Mucosa of rectum (tissue), 2 donors: Measurements from ENCODE around the gene SGMS2.

Experiments used
- H3K27ac ChIP-seq, 2 donors: one replicate each; pipeline ENCODE4 v1.7.0; 2013; ENCODE audit warnings: inconsistent platforms in 2 of 2, low read depth in 2 of 2, low read length in 2 of 2
- H3K27me3 ChIP-seq, 2 donors: one replicate each; pipeline ENCODE4 v1.7.0; 2013; ENCODE audit warnings: low read length in 2 of 2; ENCODE audit not compliant: control insufficient read depth in 2 of 2, insufficient read depth in 2 of 2
- H3K36me3 ChIP-seq, 2 donors: one replicate each; pipeline ENCODE4 v1.7.0; 2013; ENCODE audit warnings: low read length in 2 of 2; ENCODE audit not compliant: control insufficient read depth in 2 of 2, insufficient read depth in 2 of 2
- H3K4me1 ChIP-seq, 2 donors: one replicate each; pipeline ENCODE4 v1.7.0; 2013; ENCODE audit warnings: low read length in 2 of 2, mild to moderate bottlenecking in 1 of 2; ENCODE audit not compliant: control insufficient read depth in 2 of 2, insufficient read depth in 2 of 2
- H3K4me3 ChIP-seq, 2 donors: one replicate each; pipeline ENCODE4 v1.7.0; 2013; ENCODE audit warnings: low read length in 2 of 2
- H3K9ac ChIP-seq, 2 donors: one replicate each; pipeline ENCODE4 v1.7.0; 2013; ENCODE audit warnings: low read length in 2 of 2, low read depth in 1 of 2, mild to moderate bottlenecking in 1 of 2
- H3K9me3 ChIP-seq, 2 donors: one replicate each; pipeline ENCODE4 v1.7.0; 2013; ENCODE audit warnings: low read length in 2 of 2; ENCODE audit not compliant: control insufficient read depth in 2 of 2
- donor health status: healthy.
- donor health status: Normal muscosa, but diverticular disease.

The SGMS2 gene

GRCh38 chr4:107956011-107956410 lies 131.3 kb downstream of the SGMS2 start:
- no peak overlapping the region for H3K9ac ChIP-seq
- no peak overlapping the region for H3K27ac ChIP-seq
- H3K36me3 ChIP-seq = peaks cover 0 to 3% of the 10 kb centered on the region in 2 donors
- H3K4me1 ChIP-seq = no peaks in the 10 kb centered on the region
- peaks cover 0 to 5% of the 10 kb centered on the region in 2 donors for H3K9me3 ChIP-seq
- H3K4me3 ChIP-seq = no peak overlapping the region
- no peaks in the 10 kb centered on the region for H3K27me3 ChIP-seq
